Measurements from ENCODE around the gene TNFRSF9.
"Not testable (repeated sequence)": the region's sequence is repeated elsewhere in the genome, so short reads cannot be mapped to it uniquely, and the experiment has no call there.

The TNFRSF9 gene

DNA sequence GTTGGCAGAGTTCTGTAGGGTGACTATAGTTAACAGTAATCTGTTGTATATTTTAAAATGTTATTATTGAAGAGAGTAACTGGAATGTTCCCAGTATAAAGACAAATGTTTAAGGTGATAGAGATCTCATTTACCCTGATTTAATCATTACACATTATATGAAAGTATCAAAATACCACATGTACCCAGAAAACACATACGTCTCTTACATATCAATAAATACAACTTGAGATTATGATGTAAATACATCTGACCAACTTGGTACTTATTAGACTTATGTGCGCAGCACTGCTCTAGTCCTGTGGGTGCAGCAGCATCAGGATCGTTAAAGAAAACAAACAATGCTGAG, 20.2 kb upstream of the TNFRSF9 start:
- no peak for DNase-seq

GRCh38 chr1:7960165-7960564, 19.5 kb upstream of the TNFRSF9 start:
- no peak for DNase-seq

GRCh38 chr1:7956218-7957032, 15.8 kb upstream of the TNFRSF9 start:
- no peak for DNase-seq

DNA sequence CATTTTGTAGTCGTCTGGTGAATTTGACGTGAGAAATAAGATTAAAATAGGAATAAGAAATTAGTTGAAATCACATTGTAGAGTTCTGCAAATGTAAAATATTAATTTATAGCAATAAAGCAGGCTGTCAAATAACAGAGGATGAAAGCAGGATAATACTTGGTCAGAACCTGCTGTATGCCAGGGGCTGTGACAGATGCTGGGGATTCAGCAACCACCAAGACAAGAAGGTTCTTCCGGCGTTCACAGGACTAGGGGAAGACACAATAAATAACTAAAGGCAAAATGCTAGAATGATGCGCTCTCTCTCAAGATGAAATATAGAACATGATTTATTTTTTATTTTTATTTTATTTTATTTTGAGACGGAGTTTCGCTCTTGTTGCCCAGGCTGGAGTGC, 14.0 kb upstream of the TNFRSF9 start:
- no peak for DNase-seq

DNA sequence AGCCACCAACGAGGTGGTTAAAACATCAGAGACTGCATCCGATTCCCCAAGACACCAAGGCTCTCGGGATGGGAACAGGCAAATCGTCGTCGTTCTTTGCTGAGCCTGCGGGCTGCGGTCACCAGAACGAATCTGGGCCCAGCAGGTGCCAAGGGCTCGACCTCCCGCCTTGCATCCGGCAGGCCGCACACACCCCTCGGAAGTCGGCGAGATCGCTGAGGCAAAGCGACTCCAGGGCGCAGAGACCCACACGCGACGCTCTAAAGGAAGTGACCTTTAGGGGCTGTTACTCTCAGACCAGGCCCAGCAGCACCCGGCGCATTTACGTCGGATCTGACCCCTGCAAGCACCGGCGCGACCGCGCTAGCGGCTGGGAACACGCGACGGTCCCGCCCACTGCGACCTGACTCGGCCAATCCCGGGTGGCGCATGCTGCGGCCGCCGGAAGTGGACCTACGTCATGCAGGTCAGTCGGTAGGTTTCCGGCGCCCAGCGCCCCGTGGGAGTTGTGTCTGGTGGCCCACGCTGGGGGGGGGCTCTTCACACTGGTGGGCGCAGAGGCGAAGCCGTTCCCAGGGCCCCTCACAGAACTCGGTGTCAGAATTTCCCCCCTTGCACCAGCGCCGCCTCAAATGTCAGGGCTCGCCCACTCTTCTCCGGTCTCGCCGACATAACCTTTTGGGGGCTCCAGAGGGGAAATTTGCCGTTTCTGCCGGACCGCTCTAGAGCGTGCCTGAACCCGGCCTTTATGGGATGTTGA, 13.4 kb upstream of the TNFRSF9 start:
- DNase-seq = peak; percentile 70

GRCh38 chr1:7952791-7953190, 12.2 kb upstream of the TNFRSF9 start:
- DNase-seq = not testable (repeated sequence)

DNA sequence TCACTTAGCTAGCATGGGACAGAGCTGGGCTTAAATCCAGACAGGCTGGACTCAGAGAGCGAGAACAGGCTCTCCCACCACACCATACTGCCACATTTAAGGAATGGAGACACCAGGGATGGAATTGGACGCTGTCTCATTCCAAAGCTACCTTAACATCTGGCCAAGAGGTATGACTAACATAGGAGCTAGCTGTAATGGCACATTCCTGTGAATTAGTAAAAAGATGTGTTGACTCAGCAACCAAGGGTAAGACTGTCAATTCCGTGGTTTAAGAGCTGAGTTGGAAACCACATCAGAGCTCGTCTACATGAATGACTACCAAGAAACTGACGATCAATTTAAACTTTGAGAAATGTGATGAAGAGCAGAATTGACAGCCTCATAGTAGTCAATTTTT, 8.3 kb upstream of the TNFRSF9 start:
- no peak for DNase-seq

DNA sequence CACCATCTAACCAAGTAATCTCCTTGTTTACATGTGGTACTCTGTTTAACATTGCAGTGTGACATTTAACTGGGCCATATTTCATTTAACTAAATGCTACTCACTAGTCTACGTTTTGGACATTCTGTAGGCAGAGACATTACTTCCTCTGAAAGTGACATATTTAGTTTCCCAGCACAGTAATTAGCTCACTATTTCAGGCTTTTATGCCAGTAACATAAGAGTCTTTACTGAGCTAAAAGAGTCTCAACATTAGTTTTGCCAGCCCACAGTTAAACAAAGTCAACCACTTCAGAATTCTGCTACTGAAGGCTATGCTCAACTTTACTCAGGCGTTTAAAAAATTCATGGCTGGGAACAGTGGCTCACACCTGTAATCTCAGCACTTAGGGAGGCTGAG, 2.6 kb upstream of the TNFRSF9 start:
- DNase-seq = no peak

DNA sequence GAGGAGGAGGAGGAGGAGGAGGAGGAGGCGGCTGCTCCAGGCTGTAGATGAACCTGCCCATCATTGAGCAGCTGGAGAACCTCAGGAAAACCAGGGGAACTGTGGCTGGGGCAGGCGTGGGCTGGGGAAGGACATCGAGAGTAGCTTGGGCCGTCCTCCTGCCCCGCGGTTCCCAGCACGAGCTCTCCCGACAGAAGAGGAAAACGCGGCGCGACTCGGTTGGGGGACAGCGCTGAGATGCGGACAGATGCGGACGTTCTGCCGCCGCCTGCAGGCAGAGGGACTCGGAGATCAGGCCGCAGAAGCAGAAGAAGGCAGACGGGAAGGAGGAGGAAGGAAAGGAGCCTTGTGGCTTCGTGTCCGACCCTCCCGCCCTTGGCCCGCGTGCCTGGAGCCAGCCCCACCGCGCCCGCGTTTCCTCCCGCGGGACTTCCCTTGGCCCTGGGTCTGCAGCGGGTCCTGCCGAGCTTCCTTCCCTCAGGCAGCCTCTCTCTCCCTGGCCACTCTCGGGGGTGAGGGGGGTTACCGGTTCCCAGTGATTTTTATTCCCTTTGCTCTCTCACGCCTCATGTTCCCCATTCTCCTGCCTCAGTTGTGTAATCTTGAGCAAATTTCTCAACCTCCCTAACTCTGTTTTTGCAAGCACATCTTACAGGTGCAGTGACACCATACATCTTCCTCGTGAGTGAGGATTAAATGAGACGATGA, 1.7 kb upstream of the TNFRSF9 start:
- DNase-seq = peak; percentile 27

DNA sequence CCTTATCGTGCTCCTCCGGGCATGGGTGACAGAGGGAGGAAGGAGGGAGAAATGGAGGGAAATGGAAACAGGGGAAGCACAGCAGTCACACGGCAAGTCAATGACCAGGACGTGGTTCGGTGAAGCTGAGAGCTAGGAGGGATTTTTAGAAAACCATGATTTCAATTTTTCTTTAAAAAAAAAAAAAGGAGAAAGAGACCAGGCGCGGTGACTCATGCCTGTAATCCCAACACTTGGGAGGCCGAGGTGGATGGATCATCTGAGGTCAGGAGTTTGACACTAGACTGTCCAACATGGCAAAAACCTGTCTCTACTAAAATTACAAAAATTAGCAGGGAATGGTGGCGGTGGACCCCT, 776 bp upstream of the TNFRSF9 start:
- no peak for DNase-seq

GRCh38 chr1:7940034-7940433, 605 bp downstream of the TNFRSF9 start:
- DNase-seq = no peak

GRCh38 chr1:7938070-7938469, 2.6 kb downstream of the TNFRSF9 start:
- no peak for DNase-seq

- no peak for DNase-seq
These were observed 8.0 kb downstream of the TNFRSF9 start for GRCh38 chr1:7932524-7933138.

GRCh38 chr1:7931446-7931812, 9.2 kb downstream of the TNFRSF9 start:
- DNase-seq = no peak

DNA sequence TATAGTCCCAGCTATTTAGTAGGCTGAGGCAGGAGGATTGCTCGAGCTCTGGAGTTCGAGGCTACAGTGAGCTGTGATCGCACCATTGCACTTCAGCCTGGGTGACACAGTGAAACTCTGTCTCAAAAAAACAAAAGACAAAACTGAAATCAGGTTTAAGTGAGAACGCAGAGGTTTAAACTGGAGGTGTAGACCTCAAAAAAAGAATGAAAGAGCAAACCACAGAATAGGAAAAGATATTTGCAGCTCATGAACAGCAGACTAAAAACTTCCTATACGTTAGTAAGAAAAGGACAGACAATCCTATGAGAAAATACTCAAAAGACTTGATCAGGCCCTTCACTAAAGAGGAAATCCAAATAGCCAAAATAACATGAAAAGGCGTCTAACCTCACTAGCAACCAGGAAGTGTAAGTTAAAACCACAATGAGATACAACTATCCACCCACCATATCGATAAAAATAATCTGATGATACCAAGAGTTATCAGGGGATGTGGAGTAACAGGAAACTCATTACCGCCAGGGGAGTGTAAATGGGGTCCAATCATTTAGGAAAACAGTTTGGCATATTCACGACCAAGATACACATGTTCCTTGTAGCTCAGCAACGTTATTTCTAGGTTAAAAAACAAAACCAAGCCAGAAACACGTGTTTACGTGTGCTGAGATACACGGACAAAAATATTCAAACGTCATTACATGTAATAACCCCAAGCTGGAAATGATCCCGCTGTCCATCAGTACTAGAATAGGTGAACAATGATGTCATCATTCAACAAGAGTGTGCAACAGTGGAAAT, 9.8 kb downstream of the TNFRSF9 start:
- no peak for DNase-seq

DNA sequence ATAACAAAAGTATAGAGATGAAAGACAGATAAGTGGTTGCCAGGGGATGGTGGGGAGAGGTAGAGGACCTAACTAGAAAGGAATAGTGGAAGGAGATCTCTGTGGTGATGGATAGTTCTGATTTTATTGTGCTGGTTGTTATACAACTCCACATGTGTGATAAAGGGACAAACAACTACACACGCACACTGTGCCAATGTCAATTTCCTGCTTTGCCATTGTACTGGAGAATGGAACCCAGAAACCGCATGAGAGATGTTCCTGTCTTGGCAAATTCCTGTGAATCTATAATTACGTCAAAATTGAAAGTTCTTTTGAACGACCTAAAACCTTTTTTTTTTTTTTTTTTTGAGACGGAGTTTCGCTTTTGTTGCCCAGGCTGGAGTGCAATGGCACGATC, 11.0 kb downstream of the TNFRSF9 start:
- DNase-seq = no peak

- no peak for DNase-seq
These were observed 12.4 kb downstream of the TNFRSF9 start for GRCh38 chr1:7928247-7928646.

GRCh38 chr1:7927061-7927460, 13.6 kb downstream of the TNFRSF9 start:
- not testable (repeated sequence) for DNase-seq

DNA sequence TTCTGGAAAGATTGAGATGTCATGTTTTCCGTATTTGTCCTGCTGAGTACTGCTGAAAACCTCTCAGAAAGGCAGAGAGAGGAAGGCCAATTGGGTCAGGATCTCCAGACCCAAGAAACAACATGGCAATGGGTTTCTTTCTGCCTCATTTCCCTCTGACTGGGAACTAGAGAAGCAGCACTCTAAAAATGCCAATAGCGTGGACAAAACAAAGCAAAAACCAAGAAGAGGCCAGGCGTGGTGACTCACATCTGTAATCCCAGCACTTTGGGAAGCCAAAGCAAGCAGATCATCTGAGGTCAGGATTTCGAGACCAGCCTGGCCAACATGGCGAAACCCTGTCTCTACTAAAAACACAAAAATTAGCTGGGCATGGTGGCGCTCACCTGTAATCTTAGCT, 18.3 kb downstream of the TNFRSF9 start:
- DNase-seq = no peak

GRCh38 chr1:7921796-7922195, 18.8 kb downstream of the TNFRSF9 start:
- no peak for DNase-seq

DNA sequence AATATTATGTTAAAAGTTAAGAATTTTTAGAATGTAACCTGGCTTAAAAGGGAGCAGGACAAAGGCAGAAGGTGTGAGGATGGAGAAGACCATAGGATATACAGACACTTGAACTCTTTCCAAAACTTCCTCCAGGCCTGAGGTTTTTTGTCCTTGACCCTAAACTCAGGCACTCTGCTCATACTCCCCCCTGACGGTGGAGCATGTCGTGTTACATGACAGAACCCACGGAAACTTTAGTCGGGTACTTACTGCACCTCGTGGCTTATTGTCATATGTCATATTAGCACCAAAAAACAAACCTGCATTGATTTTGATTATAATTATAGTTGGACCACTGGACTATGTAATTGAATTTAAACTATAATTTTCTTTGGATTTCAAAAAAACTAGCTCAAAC, 20.8 kb downstream of the TNFRSF9 start:
- DNase-seq = no peak

- DNase-seq = not testable (repeated sequence)
These were observed 22.7 kb downstream of the TNFRSF9 start for GRCh38 chr1:7917971-7918370.

GRCh38 chr1:7916501-7916830, 24.2 kb downstream of the TNFRSF9 start:
- DNase-seq = no peak

Measured in activated gamma-delta T cell (primary cell).